Stimulated activated CD4-positive, alpha-beta T cell treated with anti-CD3 and anti-CD28 coated beads, Interleukin-12 subunit alpha, Interleukin-12 subunit beta, amount 100 ng/mL, for 4 hours (primary cell): Measurements from ENCODE around the gene PPIA.

Experiments
- DNase-seq: peaks from one replicate; pipeline ENCODE4 v3.0.0-alpha.2; 2020

Gene PPIA

DNA sequence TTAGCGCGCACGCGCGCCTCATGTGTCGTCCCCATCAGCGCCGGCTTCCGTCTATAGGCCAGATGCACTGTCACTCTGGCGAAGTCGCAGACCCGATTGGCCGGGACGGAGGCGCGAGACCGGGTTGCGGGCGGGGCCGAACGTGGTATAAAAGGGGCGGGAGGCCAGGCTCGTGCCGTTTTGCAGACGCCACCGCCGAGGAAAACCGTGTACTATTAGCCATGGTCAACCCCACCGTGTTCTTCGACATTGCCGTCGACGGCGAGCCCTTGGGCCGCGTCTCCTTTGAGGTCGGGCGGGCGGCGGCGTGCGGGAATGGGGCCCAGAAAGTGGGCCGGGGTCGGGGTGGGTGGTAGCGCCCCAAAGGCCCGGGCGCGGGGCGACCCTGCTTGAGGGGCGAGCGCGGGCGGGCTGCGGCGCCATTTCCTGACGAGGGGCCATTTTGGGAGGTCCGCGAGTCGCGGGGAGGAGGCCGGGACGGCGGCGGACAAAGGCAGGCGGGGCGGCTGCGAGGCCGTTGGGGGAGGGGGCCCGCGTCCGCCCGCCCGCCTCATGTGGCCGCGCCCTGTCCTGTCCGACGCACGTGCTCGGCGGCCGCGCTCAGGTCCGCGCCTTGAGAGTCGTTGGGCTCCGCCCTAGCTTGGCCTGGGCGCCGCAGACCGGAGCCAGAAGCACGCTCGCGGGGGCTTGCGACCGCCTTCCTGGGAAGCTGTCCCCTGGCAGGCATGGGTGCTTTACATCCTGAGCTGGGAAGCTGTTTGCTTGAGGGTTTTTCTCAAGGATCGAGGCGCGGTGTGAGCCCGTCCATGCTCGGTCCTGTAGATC, at the start of gene PPIA:
TSS of gene PPIA (plus strand) at position 178 of the 825 bp plus-strand sequence. CDS start at position 222, 44 bp downstream.
- peak; percentile 98 for DNase-seq

- peak; percentile 93 for DNase-seq
Observed at GRCh38 chr7:44748045-44748947, 48.2 kb upstream of the PPIA start, which contains the start of gene ZMIZ2. ZMIZ2 (plus strand) TSS chr7:44748847; CDS start chr7:44756250, 7,403 bp downstream.

- DNase-seq, result no peak
Observed at GRCh38 chr7:44748948-44749731, 47.3 kb upstream of the PPIA start.

DNA sequence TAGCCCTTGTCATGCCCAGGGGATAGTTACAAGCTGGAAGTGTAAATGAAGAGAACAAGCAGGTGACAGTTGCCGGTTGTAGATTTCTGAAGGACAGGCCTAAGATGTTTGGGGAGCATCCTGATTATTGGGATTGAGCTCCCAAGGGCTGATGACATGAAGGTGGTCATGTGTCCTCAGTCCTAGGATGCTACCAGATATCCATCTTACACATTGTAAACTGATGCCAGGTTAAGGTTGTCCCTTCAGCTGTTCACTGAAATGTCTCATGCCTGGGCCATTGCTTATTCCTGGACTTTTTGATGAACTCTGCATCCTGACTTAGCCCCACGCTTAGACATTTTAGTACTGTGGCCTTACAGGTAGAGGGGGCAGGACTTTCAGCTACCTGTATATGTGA, 46.5 kb upstream of the PPIA start:
- no peak for DNase-seq

GRCh38 chr7:44750424-44750823, 46.1 kb upstream of the PPIA start:
- no peak for DNase-seq

DNA sequence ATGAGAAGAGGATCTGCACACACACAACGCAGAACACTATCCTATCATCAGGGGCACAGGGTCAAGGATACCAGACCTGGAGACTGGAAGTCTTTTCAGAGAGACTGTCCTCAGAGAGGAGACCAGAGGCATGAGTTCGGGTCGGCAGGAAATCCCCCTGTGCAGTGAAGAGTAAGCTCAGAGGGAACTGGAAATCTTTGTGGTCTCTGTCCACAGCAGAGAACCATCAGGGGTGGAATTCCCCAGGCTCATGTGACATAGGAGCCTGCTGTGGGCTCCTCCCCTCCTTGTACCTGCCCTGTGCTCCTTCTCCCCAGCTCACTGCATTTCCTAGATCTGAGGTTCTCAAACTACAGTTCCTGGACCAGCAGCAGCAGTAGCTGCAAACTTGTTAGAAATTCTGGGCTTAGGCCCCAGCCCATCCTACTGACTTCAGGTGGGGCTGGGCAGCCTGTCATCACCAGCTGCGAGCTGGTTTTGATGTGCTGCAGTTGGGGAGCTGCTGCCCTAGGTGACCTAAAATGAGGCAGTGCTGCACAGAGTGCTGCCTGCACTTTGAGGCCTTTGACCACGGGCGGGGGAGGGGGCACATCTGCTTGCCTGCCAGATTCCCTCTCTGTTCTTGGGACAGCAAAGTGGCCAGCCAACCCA, 45.4 kb upstream of the PPIA start:
- peak; percentile 40 for DNase-seq

DNA sequence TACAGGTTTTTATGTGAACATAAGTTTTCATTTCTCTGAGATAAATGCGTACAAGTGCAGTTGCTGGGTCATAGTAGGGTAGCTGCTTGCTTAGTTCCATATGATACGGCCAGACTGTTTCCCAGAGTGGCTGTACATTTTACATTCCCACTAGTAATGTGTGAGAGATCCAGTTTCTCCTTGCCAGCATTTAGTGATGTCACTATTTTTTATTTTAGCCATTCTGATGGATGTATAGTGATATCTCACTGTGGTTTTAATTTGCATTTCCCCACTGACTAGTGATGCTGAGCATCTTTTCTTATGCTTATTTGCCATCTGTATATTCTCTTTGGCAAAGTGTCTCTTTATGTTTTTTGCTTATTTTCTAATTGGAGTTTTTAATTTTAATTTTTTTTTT, 43.7 kb upstream of the PPIA start:
- DNase-seq, result no peak

DNA sequence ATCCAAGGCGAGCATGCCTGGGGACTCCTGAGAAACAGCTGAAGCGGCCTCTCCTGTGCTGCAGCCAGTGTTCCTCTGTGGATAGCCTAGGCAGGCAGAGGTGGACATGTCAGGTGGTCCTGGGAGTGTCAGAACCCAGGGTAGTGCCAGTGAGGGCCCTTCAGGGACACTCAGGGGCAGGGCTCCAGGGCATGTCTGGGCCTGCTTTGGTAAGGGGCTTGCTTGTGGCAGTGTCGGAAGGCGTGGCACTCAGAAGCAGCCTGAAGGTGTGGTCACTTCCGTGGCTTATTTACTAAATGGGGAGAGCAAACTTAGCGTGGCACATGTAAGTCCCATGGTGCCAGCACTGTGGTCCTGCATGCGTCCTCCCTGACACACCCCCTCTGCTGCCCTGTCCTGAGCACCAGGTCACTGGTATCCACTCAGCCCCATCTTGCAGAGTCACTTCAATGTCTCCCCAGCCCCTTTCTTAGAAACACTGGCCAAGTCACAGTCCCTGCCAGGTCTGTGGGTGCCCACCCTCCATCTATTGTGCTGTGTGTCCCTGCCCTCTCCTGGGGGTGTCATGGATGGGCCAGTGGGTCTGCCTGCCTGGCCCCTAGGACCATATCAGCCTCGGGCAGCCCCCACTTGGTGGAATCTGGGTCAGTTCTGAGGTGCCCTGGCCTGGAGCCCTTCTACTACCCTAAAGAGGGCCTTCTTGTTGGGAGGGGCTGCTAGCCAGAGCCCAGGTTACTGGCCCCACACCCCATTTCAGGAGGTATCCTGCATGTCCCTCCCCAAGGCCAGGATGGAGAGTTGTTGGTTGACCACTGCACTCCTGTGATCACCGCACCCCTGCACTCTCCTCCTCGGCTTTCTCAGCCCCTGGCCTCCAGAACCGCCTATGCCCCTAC, 41.4 kb upstream of the PPIA start:
- no peak for DNase-seq

DNA sequence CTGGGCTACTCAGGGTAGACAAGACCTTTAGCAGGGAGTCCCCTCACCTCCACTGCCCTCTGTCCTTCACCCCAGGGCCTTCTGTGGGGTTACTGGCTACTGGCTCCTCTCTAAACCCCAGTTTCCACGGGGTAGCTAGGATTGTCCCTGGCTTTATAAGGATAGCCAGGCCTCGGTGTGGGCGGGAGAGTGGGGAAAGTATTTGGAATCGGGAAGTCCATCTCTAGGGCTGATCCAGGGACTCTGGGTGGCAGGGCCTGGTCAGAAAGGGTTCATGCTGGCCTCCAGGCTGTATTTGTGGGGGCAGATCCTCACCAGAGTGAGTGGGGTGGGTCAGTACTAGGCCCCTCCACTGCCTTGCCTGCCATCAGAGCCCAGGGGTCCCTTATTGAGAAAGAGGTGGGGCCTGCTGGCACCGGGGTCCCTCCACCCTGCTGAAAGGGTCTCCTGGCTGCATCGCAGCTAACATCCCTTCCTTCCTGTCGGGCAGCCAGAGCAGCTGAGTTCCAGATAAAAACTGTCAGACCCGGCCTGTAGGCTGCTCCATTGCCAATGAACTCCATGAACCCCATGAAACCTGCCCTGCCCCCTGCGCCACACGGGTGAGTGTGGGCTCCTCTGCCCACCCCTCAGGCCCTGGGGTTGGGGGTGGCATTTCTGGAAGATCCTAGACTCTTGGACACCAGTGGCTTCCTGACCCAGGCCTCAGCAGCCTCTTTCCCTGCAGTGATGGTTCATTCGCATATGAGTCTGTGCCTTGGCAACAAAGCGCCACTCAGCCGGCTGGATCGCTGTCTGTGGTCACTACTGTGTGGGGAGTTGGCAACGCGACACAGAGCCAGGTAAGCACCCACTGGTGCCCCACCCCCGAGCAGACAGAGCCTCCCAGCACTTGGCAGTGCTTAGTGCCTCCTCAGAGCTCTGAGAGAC, 40.5 kb upstream of the PPIA start:
- DNase-seq, result no peak

GRCh38 chr7:44756904-44757303, 39.6 kb upstream of the PPIA start:
- DNase-seq, result no peak

DNA sequence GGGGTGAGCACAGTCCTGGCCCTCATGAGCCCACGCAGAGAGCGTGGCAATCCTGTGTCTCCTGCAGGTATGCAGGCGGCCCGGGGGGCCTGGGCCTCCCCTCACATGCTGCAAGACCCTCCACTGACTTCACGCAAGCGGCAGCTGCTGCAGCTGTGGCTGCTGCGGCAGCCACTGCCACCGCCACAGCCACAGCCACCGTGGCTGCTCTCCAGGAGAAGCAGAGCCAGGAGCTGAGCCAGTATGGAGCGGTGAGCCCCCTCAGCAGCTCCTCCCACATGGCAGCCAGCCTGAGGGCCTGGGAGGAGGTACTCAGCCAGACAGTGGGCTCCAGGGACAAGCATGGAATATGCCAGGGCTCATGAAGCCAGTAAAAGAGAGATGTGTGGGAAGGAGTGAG, 39.2 kb upstream of the PPIA start:
- no peak for DNase-seq

- no peak for DNase-seq
Observed at GRCh38 chr7:44757739-44758138, 38.7 kb upstream of the PPIA start.

DNA sequence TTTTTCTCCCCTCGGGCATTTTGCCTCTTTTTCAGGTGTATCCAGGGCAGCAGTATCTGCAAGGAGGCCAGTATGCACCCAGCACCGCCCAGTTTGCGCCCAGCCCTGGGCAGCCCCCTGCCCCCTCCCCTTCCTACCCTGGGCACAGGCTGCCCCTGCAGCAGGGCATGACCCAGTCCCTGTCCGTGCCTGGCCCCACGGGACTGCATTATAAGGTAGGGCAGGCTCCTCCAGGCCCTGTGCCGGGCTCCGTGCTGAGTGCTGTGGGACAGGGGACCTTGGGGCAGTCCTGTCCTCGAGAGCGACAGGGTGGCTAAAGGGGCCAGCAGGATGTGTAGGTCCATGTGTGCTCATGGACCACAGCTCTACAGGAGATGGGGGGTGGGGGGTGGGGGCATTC, 37.2 kb upstream of the PPIA start:
- DNase-seq, result no peak

DNA sequence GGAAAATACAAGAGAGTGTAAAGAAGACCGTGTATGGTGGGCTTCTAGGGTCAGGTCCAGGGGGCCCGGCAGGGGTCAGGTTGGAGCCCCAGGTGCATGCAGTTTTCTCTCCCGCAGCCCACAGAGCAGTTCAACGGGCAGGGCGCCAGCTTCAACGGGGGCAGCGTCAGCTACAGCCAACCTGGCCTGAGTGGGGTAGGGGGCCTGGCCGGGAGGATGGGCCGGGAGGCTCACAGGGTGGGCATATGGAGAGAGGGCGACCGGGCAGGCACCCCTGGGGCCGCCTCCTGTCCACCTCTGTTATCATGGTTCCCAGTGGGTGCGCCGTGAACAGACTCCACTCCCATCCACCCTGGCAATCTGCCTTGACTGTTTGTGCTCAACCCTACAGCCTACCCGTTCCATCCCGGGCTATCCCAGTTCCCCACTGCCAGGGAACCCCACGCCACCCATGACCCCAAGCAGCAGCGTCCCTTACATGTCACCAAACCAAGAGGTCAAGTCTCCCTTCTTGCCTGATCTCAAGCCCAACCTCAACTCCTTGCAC, 36.4 kb upstream of the PPIA start:
- no peak for DNase-seq

DNA sequence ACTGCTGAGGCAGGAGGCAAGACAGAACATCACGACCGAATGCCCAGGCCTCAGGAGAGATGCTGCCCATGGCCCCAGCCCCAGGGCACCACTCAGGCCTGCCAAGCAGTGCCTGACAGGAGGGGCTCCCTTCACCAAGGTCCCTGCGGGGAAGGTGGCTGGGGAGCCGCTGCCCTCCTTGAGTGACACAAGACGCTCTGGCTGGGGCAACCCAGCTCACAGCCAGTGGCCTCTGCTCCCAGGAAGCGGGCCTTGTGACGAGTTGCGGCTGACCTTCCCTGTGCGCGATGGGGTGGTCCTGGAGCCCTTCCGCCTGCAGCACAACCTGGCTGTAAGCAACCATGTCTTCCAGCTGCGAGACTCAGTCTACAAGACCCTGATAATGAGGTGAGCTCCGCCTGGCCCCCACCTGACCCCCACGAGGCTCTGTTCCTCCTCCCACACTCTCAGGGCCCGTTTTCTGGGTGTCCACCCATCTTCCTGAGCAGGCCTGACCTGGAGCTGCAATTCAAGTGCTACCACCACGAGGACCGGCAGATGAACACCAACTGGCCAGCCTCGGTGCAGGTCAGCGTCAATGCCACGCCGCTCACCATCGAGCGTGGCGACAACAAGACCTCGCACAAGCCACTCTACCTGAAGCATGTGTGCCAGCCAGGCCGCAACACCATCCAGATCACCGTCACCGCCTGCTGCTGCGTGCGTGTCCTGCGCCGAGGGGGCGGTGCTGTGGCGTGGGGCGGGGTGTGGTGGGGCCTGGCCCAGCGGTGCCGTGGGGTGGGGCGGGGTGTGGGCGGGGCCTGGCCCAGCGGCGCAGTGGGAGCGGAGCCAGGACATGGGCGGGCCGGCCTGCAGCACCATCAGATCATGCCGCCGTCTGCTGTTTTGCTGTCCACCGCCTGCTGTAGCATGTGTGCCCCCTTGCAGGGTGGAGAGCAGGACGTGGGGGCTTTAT, 35.0 kb upstream of the PPIA start:
- no peak for DNase-seq

DNA sequence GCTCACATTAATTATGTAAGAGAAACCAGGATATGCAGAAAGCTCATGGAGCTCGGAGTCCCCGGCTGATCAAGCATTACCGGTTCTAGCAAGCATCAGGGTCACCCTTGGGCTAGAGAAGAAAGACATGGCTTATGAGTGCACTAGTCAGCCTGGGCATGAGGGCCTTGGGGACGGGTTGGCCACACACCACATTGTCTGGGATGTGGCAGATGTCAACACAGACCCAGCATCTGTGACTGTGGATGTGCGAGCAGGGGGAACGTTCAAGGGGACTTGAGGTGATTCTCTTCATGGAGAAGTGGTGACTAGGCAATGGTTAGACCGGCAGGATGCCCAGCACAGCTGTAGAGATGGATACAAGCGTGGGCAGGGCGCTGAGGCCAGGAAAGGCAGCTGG, 34.2 kb upstream of the PPIA start:
- no peak for DNase-seq

GRCh38 chr7:44762726-44763522, 33.6 kb upstream of the PPIA start:
- no peak for DNase-seq

DNA sequence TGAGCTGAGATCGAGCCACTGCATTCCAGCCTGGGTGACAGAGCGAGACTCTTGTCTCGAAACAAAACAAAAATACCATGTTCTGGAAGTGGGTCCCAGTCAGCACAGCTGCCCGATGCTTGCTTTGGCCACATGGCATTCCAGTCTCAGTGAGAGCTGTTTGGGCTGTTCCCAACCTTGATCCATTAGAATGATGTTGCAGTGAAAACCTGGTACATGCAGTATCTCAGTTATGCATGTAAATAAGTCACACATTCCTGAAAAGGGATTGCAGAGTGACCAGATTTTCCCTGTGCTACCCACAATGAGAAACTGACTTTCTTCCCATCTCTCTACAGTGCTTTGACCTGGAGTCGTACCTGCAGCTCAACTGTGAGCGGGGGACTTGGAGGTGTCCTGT, 32.4 kb upstream of the PPIA start:
- DNase-seq, result no peak
